Amniotic stem cell (primary cell): ENCODE measurements around the gene LDB2.
A peak's percentile ranks its signal among the peaks of the same experiment; 100 is the strongest.
"Not testable (repeated sequence)": the region's sequence is repeated elsewhere in the genome, so short reads cannot be mapped to it uniquely, and the experiment has no call there.

ENCODE experiments used
- DNase-seq: peaks from one replicate; lab custom pipeline; 2025; lab: John Stamatoyannopoulos, UW

Gene LDB2

GRCh38 chr4:16646459-16646858 lies 252.0 kb downstream of the LDB2 start:
- DNase-seq: no peak

DNA sequence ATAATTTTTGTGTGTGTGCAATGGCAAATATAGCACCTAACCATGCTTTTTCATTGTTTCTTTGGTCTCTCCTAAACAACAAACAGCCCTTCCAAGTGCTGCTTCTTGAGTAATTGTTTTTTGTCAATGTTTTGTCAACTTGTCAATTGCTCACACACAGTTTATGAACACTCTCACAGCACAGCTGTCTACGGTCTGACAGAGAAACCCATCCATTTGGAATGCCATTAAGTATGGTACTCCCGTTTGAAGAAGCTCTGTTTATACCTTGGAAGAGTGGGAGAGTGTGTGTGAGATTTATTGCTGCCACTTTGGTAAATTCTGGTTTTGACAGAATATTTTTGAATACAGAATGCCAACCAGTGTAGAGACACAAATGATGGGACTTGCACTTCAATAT lies 254.6 kb downstream of the LDB2 start:
- DNase-seq: no peak

GRCh38 chr4:16642897-16643296 lies 255.5 kb downstream of the LDB2 start:
- no peak for DNase-seq

DNA sequence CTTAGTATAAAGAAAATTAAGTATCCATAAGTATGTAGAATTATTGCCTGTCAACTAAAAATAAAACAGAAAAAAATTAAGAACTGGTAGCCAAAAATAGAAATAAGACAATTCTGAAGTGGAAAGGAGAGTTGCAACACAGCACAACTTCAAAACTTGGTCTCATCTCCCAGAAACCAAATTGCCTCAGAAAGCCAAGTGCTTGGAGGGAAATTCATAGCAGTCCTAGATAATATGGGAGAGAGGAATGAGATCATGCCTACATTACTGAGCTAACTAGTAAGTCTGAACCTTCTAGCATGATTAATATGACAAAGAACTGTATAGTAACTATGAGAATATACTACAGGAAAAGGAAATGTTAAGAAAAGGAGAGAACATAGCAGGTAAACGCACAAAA lies 256.5 kb downstream of the LDB2 start:
- no peak for DNase-seq

- no peak for DNase-seq
Measured at GRCh38 chr4:16636912-16637630, 261.4 kb downstream of the LDB2 start.

DNA sequence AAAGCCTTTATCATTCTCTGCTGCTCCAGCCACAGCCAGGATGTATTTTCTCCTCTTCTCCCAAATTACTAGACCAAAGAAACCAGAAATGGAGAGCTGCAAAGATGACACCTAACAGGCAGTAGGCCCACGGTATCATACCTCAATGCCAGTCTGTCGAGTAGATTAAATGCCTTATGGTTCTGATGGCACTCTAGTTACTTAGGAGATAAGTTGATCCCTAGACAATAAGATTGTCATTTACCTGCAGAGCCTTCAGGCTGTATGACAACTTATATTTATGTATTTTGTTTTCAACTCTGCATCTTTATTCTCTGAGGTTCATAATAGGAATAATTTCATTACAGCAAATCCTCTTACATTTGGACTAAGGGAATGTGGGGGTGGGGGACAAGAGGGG lies 262.1 kb downstream of the LDB2 start:
- no peak for DNase-seq

GRCh38 chr4:16629274-16629673 lies 269.2 kb downstream of the LDB2 start:
- not testable (repeated sequence) for DNase-seq

DNA sequence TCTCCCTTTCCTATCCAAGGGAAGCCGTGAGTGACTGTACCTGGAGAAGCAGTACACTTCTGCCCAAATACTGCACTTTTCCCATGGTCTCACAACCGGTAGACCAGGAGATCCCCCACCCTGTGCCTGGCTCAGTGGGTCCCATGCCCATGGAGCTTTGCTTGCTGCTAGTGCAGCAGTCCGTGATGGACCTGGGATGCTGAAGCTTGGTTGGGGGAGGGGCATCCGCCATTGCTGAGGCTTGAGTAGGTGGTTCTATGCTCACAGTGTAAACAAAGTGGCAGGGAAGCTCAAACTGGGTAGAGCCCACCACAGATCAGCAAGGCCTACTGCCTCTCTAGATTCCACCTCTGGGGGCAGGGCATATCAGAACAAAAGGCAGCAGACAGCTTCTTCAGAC lies 269.6 kb downstream of the LDB2 start:
- not testable (repeated sequence) for DNase-seq

- peak; percentile 74 for DNase-seq
Measured at GRCh38 chr4:16627999-16628398, 270.4 kb downstream of the LDB2 start.

- peak; percentile 51 for DNase-seq
Measured at GRCh38 chr4:16626945-16627344, 271.5 kb downstream of the LDB2 start.

DNA sequence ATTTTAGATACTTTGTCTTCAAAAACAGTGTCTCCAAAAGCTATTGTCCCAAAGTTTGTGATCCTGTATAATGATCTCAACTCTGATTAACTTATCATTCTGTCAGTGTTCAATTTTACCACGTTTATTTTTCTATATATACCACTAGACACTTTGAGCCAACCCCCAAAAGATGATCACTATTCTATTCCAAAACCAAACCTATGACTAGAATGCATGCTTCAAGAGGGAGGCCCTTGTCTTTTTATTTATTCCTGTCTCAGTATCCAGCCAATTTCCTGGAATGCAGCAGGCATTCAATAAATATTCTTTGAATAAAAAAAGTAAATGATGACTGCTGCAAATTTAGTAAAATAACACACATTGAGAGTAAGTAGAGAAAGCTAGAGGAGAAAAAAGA lies 275.6 kb downstream of the LDB2 start:
- no peak for DNase-seq

DNA sequence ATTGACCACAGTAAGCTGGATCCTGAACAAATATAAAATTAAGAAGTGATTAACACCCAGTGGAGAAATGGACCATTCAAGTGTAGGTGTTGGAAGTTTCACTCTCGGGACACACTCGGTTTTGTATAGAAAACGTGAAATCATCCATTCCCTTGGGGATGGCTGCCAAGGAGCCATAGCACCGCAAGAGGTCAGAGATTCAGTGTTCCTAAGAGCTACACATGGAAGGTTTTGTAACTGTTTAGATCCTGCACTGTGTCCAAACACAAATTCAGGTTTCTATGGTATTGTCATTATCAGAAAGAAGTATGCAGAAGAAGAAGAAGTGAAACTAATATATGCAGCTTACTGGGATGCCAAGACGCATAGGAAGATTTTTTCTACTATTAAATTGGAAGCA lies 281.0 kb downstream of the LDB2 start:
- DNase-seq: no peak

DNA sequence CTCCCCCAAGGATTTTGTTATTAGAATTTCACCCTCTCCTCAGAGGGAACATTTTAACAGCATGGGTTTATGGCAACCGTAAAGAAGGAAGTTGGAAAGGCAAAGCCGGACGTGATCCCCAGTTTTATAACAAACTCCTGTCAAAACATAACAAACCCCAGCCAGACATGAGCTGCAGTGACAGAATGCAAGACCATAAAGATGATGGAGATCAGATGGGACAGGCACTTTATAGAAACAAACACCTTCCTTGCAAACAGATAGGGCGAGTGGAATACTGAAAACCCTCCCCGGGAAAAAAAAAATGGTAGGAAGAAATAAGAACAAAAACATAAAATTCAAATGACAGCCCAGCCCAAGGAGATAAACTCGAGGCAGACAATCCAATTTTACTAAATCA lies 281.4 kb downstream of the LDB2 start:
- DNase-seq: no peak

GRCh38 chr4:16609170-16609758 lies 289.2 kb downstream of the LDB2 start:
- no peak for DNase-seq

GRCh38 chr4:16608611-16609125 lies 289.8 kb downstream of the LDB2 start:
- DNase-seq: no peak

DNA sequence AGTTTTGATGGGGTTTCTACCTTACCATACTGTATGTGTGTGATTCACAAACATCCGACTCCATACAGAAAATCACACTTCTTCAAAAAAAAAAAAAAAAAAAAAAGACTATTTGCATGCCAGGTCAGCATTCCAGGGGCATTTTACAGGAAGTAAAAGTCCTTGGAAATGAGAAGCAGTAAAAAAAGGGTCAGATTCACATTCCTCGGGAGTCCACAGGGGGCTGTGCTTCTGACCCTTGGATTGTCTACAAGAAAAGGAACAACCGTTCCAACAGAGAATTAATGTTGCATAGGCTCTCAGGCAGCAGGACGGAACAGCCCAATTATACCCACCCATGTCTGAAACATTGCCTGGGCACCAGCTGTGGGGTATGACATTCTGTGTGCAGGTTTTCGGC lies 290.3 kb downstream of the LDB2 start:
- no peak for DNase-seq

GRCh38 chr4:16607241-16608066 lies 291.0 kb downstream of the LDB2 start:
- DNase-seq: no peak

DNA sequence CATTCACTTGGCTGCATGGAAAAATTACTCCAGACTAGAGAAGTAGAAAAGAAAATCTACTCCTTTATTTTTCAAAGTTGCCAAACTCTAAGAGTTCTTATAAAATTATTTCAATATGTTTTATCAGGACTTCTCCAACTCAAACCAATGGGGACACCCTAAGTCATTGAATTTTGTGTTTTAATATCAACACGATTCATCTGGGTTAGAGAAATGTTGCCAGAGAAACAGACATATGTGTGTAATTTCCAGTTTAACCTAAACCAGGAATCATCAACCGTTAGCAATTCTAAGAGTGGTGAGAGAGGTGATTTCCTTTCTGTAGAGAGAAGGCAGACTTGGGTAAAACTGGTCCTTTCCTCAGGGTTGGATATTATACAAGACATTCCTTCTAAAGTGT lies 291.8 kb downstream of the LDB2 start:
- DNase-seq: no peak

GRCh38 chr4:16603178-16603577 lies 295.3 kb downstream of the LDB2 start:
- no peak for DNase-seq

GRCh38 chr4:16598597-16599206 lies 299.7 kb downstream of the LDB2 start:
- no peak for DNase-seq

DNA sequence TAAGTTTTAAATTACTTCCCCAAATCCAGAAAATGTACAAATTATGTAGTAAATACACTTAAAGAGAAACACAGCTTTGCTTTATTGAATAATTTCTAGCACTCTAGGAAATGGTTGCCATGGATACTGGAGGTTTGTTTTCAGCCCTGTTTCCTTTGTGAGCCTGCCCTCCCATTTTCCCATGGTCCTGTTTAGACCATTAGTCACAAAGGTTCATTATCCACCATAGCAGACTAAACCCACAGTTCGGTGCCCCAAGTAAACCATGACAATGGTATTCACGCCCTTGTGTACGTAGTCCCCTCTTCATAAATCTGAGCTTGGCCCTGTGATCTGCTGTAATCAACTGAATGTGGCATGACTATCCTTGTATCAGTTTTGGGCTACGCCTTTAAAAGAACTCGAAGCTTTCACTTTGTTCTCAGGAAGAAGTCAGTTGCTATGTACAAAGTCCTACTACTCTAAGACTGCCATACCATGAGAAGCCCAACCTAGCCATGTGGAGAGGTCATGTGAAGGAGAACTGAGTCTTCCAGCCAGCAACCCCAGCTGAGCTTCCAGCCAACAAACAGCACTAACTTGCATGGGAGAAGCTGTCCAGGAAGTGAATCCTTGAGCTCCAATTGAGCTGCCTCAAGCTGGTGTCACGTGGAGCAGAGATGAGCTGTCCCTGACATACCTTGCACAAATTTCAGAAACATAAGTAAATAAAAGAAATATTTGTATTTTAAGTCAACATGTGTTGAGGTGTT lies 300.4 kb downstream of the LDB2 start:
- DNase-seq: peak; percentile 22

- no peak for DNase-seq
Measured at GRCh38 chr4:16597443-16597842, 301.0 kb downstream of the LDB2 start.
